Smooth muscle cell (in vitro differentiated cells): ENCODE results near the gene BRDT. TPM values are rescaled to one million over a fixed set of nuclear protein-coding genes. Genes with fewer than 3 reads are reported as not detected.

Experiments
- DNase-seq: peaks from one replicate; lab custom pipeline; 2025; ENCODE audit not compliant: unreplicated experiment; lab: John Stamatoyannopoulos, UW
- H2AFZ ChIP-seq: fragments of 200-600 bp; sonication (generic); 2 replicates; pipeline ENCODE4 v1.6.0; 2016; ENCODE audit warnings: antibody characterized with exemption, low read depth, mild to moderate bottlenecking
- H3F3A ChIP-seq: fragments of 200-600 bp; sonication (generic); 2 replicates; pipeline ENCODE4 v1.6.0; 2017; ENCODE audit warnings: antibody characterized with exemption, low read depth
- H3K27ac ChIP-seq: fragments of 200-600 bp; sonication (generic); 2 replicates; pipeline ENCODE4 v1.5.1; 2016; ENCODE audit warnings: low read depth, mild to moderate bottlenecking
- H3K27me3 ChIP-seq: fragments of 200-600 bp; sonication (generic); 2 replicates; pipeline ENCODE4 v1.6.1; 2016; ENCODE audit warnings: low read depth, mild to moderate bottlenecking
- H3K36me3 ChIP-seq: fragments of 200-600 bp; sonication (generic); 2 replicates; pipeline ENCODE4 v1.5.1; 2016; ENCODE audit warnings: low read depth
- H3K4me1 ChIP-seq: fragments of 200-600 bp; sonication (generic); 2 replicates; pipeline ENCODE4 v1.5.1; 2016; ENCODE audit warnings: low read depth
- H3K4me2 ChIP-seq: fragments of 200-600 bp; sonication (generic); 2 replicates; pipeline ENCODE4 v1.6.0; 2016; ENCODE audit warnings: mild to moderate bottlenecking
- H3K4me3 ChIP-seq: fragments of 200-600 bp; sonication (generic); 2 replicates; pipeline ENCODE4 v1.5.1; 2016; ENCODE audit warnings: mild to moderate bottlenecking
- H3K79me2 ChIP-seq: fragments of 200-600 bp; sonication (generic); 2 replicates; pipeline ENCODE4 v1.6.0; 2016; ENCODE audit warnings: low read depth, mild to moderate bottlenecking
- H3K9ac ChIP-seq: fragments of 200-600 bp; sonication (generic); 2 replicates; pipeline ENCODE4 v1.6.0; 2016; ENCODE audit warnings: low read depth
- H3K9me3 ChIP-seq: fragments of 200-600 bp; sonication (generic); replicated peaks from 2 replicates; pipeline ENCODE4 v1.5.1; 2016; ENCODE audit warnings: low read depth
- H4K20me1 ChIP-seq: fragments of 200-600 bp; sonication (generic); 2 replicates; pipeline ENCODE4 v1.6.0; 2016; ENCODE audit warnings: low read depth
- CTCF ChIP-seq: fragments of 200-600 bp; sonication (generic); IDR thresholded peaks from 2 replicates; pipeline ENCODE4 v1.5.1; 2017; ENCODE audit warnings: borderline replicate concordance, mild to moderate bottlenecking, antibody characterized with exemption; ENCODE audit not compliant: insufficient read depth, poor library complexity, severe bottlenecking
- WGBS: methylation state at CpG from one replicate; pipeline ENCODE4 v1.1.7; 2016; ENCODE audit warnings: low lambda C conversion rate; 5-methylcytosine and 5-hydroxymethylcytosine counted together
- polyA plus RNA-seq: library from polyadenylated mRNA; unstranded; fragments of >200 nt; fragmentation: Nextera tagmentation; extraction: Ambion mirVana; gene quantifications from 2 replicates; pipeline ENCODE4 v1.2.1, GENCODE V29; 2016
- total RNA-seq: library from RNA; depleted of rRNA; stranded (reverse); fragments of >200 nt; gene quantifications from 2 replicates; pipeline ENCODE4 v1.2.3, GENCODE V29; 2014

The BRDT gene
- total and polyA plus RNA-seq, 2 experiments from 2014 or later, result not detected

- no peaks in the 10 kb centered on the region for H3K79me2 ChIP-seq
- no peak for DNase-seq
- H3K36me3 ChIP-seq, result no peaks in the 10 kb centered on the region
- no peaks in the 10 kb centered on the region for H3K4me1 ChIP-seq
- no peak for TF ChIP-seq CTCF
- H3K27me3 ChIP-seq, result no peaks in the 10 kb centered on the region
- no peaks in the 10 kb centered on the region for H4K20me1 ChIP-seq
- no peak overlapping the region for H3K9ac ChIP-seq
- H2AFZ ChIP-seq, result no peak overlapping the region
- H3K4me2 ChIP-seq, result no peak overlapping the region
- H3K27ac ChIP-seq, result no peak overlapping the region
- H3K4me3 ChIP-seq, result no peak overlapping the region
- no peaks in the 10 kb centered on the region for H3K9me3 ChIP-seq
- H3F3A ChIP-seq, result no peaks in the 10 kb centered on the region
- WGBS, result 77% methylated on average over 3 of the region's 3 CpGs
Measured at GRCh38 chr1:91940496-91940895, 8.7 kb upstream of the BRDT start.

GRCh38 chr1:91944087-91944486, 5.1 kb upstream of the BRDT start:
- H3K4me3 ChIP-seq, result no peak overlapping the region
- no peak overlapping the region for H3K9ac ChIP-seq
- DNase-seq, result no peak
- WGBS, result 47% methylated on average over 3 of the region's 3 CpGs
- no peaks in the 10 kb centered on the region for H3K4me1 ChIP-seq
- no peaks in the 10 kb centered on the region for H3K27me3 ChIP-seq
- H3K36me3 ChIP-seq, result no peaks in the 10 kb centered on the region
- no peaks in the 10 kb centered on the region for H3K79me2 ChIP-seq
- H3K4me2 ChIP-seq, result no peak overlapping the region
- no peak for TF ChIP-seq CTCF
- no peak overlapping the region for H3K27ac ChIP-seq
- no peaks in the 10 kb centered on the region for H4K20me1 ChIP-seq
- no peaks in the 10 kb centered on the region for H3F3A ChIP-seq
- no peak overlapping the region for H2AFZ ChIP-seq
- no peaks in the 10 kb centered on the region for H3K9me3 ChIP-seq

- H3K36me3 ChIP-seq, result no peaks in the 10 kb centered on the region
- no peaks in the 10 kb centered on the region for H3K79me2 ChIP-seq
- H3K4me1 ChIP-seq, result no peaks in the 10 kb centered on the region
- no peak overlapping the region for H3K4me3 ChIP-seq
- no peak for DNase-seq
- no peak overlapping the region for H2AFZ ChIP-seq
- H3K9ac ChIP-seq, result no peak overlapping the region
- H3K4me2 ChIP-seq, result no peak overlapping the region
- H3K27ac ChIP-seq, result no peak overlapping the region
- no peak for TF ChIP-seq CTCF
- H4K20me1 ChIP-seq, result no peaks in the 10 kb centered on the region
- 58% methylated on average over 4 of the region's 4 CpGs for WGBS
- H3K9me3 ChIP-seq, result no peaks in the 10 kb centered on the region
- H3K27me3 ChIP-seq, result no peaks in the 10 kb centered on the region
- H3F3A ChIP-seq, result no peaks in the 10 kb centered on the region
Measured at GRCh38 chr1:91948097-91948496, 1.1 kb upstream of the BRDT start.

- no peaks in the 10 kb centered on the region for H3K36me3 ChIP-seq
- no peak overlapping the region for H3K4me3 ChIP-seq
- H3K4me1 ChIP-seq, result no peaks in the 10 kb centered on the region
- TF ChIP-seq CTCF, result no peak
- no peaks in the 10 kb centered on the region for H3F3A ChIP-seq
- no peaks in the 10 kb centered on the region for H3K9me3 ChIP-seq
- no peak for DNase-seq
- H2AFZ ChIP-seq, result no peak overlapping the region
- no peak overlapping the region for H3K27ac ChIP-seq
- H3K79me2 ChIP-seq, result no peaks in the 10 kb centered on the region
- no peaks in the 10 kb centered on the region for H3K27me3 ChIP-seq
- WGBS, result 75% methylated on average over 29 of the region's 29 CpGs
- no peaks in the 10 kb centered on the region for H4K20me1 ChIP-seq
- no peak overlapping the region for H3K9ac ChIP-seq
- no peak overlapping the region for H3K4me2 ChIP-seq
Measured at GRCh38 chr1:91948501-91949355, 473 bp upstream of the BRDT start.
